ENCODE measurements around the gene DCDC1. TPM values are rescaled to one million over a fixed set of nuclear protein-coding genes. Genes with fewer than 3 reads are reported as not detected.

DCDC1 gene
- total RNA-seq, 1 donor from 2014 or later: not detected

- no peaks in the 10 kb centered on the region for H3K27me3 ChIP-seq
- DNase-seq (ENCODE audit: low spot score in 2 of 2): no peak
- no peak for TF ChIP-seq CTCF (IDR thresholded peaks at IDR 0.05)
- no peaks in the 10 kb centered on the region for H3K9me3 ChIP-seq
- H3K27ac ChIP-seq: no peak overlapping the region
- intact Hi-C loops (cut with DNase I): no loop called here
- H3K36me3 ChIP-seq: no peaks in the 10 kb centered on the region
- no peak overlapping the region for H3K4me3 ChIP-seq
- no peaks in the 10 kb centered on the region for H3K4me1 ChIP-seq
These were observed 433.0 kb downstream of the DCDC1 start for GRCh38 chr11:30936491-30936890.

DNA sequence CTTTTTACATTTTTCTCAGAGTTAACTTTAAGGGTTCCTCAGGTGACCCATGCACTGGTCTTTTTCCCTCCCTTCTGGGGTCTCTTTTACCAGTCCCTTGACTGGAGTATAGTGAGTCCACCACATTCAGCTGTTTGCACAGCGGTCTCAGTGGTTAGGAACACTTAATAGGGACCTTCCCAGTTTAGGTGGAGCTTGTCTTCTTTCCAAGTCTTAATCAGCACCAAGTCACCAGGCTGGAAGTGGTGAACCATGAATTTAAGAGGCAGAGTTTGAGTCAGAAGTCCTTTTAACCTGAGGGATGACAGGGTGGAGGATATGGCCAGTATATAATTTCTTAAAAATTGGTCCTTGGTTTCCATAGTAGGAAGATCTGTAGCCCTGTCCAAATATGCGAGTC is 433.7 kb downstream of the DCDC1 start:
- intact Hi-C loops (cut with DNase I): no loop called here
- no peak for DNase-seq (ENCODE audit: low spot score in 2 of 2)
- Histone ChIP-seq H3K36me3 (no peaks in the 10 kb centered on the region), H3K27me3 (no peaks in the 10 kb centered on the region), H3K9me3 (no peaks in the 10 kb centered on the region), H3K4me3 (no peak overlapping the region), H3K4me1 (no peaks in the 10 kb centered on the region), H3K27ac (no peak overlapping the region)
- no peak for TF ChIP-seq CTCF (IDR thresholded peaks at IDR 0.05)

DNA sequence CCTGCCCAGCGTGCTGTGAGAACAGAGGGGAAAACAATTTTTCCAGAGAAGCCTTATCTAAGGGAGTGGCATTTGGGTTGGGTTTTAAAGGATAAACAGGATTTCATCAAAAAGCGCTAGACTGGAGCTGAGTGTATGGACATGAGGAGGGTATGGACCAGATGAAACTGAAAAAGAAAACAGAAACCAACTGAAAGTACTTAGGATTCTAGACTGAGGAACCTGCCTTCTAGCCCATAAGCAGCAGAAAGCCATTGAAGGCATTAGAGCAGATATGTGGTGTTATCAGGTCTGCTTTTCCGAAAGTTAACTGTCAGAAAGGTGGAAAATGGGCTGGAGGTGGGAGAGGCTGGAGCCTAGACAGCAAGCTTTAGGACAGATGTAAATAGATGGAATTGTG is 443.4 kb downstream of the DCDC1 start:
- intact Hi-C loops (cut with DNase I): no loop called here
- Histone ChIP-seq H3K4me1 (no peaks in the 10 kb centered on the region), H3K4me3 (no peak overlapping the region), H3K27ac (no peak overlapping the region), H3K27me3 (no peaks in the 10 kb centered on the region), H3K9me3 (no peaks in the 10 kb centered on the region), H3K36me3 (no peaks in the 10 kb centered on the region)
- TF ChIP-seq CTCF (IDR thresholded peaks at IDR 0.05): no peak
- DNase-seq (ENCODE audit: low spot score in 2 of 2): no peak

DNA sequence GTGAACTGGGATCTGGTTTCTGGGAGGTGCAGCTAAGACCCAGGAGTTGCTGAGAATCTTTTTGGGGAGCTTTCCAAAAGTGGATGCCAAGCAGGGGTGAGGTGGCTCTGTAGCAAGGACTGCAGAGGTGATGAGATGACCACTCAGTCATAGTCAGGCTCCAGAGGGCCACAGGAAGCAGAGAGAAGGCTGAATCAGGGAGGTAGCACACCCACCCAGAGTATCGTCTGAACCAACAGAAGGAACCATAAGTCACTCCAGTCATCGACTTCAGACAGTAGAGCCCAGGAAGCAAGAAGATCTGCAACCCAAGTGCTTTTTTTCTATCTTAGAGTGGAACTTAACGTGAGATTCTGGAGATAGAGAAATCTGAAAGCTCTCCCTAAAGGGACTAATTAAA is 447.7 kb downstream of the DCDC1 start:
- no peak for DNase-seq (ENCODE audit: low spot score in 2 of 2)
- Histone ChIP-seq H3K4me1 (no peaks in the 10 kb centered on the region), H3K27me3 (no peaks in the 10 kb centered on the region), H3K4me3 (no peak overlapping the region), H3K9me3 (no peaks in the 10 kb centered on the region), H3K36me3 (no peaks in the 10 kb centered on the region), H3K27ac (no peak overlapping the region)
- intact Hi-C loops (cut with DNase I): no loop called here
- no peak for TF ChIP-seq CTCF (IDR thresholded peaks at IDR 0.05)

- Histone ChIP-seq H3K36me3 (no peaks in the 10 kb centered on the region), H3K4me1 (no peaks in the 10 kb centered on the region), H3K27ac (no peak overlapping the region), H3K9me3 (no peaks in the 10 kb centered on the region), H3K4me3 (no peak overlapping the region), H3K27me3 (no peaks in the 10 kb centered on the region)
- no peak for DNase-seq (ENCODE audit: low spot score in 2 of 2)
- no peak for TF ChIP-seq CTCF (IDR thresholded peaks at IDR 0.05)
- intact Hi-C loops (cut with DNase I): loop anchor here (5.0 kb wide), 2 partner anchors 572 to 1487 kb away; no protein-coding TSS in a partner anchor
These were observed 450.0 kb downstream of the DCDC1 start for GRCh38 chr11:30919389-30920152.
